HG03342 (cell line): Measurements from ENCODE around the gene VPS26B.
"Not testable (repeated sequence)": the region's sequence is repeated elsewhere in the genome, so short reads cannot be mapped to it uniquely, and the experiment has no call there.

Source experiments
- ATAC-seq: cut with Tn5 transposase; IDR thresholded peaks from one replicate; pipeline ENCODE4 v1.9.1; 2021; ENCODE audit warnings: mild to moderate bottlenecking, moderate library complexity; ENCODE audit not compliant: unreplicated experiment

Gene VPS26B

GRCh38 chr11:134277183-134278001 is 52.9 kb downstream of the VPS26B start:
- no peak for ATAC-seq

DNA sequence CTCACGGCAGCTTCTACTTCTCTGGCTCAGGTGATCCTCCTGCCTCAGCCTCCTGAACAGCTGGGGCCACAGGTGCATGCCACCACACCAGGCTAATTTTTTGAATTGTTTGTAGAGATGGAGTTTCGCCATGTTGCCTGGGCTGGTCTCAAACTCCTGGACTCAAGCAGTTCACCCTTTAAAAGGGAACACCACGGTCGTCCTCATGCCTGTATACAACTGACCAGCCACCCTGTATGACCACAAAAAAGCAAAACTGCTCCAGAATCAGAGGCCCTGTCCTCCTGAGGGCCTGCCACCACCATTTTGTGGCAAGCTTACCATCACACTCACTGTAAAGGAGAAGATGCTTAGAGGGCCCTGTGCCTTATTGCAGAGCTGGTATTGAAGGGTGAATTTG is 53.9 kb downstream of the VPS26B start:
- no peak for ATAC-seq

- ATAC-seq = not testable (repeated sequence)
Observed at GRCh38 chr11:134281635-134282034, 57.2 kb downstream of the VPS26B start.

DNA sequence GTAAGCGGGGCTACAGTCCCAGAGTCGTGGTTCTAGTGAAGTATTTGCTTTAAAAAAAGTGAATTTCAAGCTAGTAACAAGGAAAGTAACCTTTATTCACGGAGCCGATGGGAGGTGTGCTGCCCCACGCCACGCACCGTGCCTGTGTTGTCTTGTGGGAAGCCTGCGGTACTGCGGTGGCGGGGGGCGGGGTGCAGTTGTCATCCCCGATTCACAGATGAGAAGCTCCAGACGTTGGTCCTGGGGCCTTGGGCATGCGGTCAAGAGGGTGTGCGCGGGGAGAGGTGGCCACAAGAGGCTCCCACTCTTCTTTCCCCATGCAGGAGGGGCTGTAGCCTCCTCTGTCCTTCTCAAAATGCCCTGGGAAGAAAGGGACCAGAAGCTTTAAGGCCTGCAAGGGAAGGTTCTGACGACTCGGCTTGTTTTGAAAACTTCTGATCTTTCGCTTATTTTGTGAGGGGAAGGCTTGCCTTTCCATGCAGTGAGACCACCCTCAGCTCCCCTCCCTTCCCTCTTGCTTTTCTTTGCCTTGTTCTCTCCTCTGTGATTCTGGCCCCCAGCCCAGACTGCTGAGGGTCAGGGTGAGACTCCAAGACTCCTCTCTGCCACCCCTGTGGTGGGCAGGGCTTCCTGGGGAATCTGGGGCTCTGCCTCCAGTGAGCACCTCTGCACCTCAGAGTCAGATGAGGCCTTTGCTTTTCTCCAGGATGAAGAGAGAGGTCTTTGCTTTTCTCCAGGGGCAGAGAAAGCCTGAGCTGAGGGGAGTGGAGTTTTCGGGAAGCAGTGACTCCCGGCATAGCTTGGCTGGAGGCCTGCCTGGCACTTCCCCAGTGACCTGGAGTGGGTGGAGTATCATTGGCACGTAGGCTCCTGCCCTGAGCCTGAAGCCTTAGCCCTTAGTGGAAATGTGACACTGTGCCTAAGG is 57.9 kb downstream of the VPS26B start:
- ATAC-seq = no peak

DNA sequence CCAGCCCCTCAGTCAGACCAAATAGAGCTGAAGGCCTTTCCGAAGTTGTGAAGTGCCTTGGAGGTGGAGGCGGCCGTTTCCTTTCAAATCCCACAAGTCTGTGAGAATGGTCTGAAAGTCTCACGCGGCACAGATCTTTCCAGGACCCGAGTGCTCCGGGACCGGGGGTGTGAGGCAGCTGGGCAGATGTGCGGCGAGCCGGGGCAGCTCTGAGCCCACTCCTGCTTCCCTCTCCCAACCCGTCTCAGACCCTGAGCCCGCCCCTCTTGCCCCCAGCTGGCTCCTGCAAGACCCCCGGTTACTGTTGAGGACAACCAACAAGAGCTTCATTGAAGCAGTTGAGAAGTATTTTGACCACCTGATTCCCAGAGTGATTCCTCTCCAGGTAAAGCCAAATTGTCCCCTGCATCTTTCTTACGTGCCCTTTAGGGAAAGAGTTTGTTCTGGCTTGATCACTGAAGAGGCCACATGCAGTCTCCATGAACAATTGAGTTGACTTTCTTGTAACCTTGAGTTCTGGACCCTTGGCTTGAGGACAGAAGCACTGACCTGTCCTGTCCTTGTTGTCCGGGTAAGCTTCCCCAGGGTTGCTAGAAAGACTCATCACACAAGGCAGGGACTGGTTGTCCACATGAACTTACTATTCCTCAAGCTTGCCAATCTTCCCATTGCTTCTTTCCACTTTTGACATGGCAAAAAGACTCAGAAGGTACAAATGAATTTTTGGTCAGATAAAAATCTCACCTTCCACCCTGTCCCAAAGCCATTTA is 59.2 kb downstream of the VPS26B start:
- no peak for ATAC-seq

- not testable (repeated sequence) for ATAC-seq
Observed at GRCh38 chr11:134284349-134284748, 59.9 kb downstream of the VPS26B start.

DNA sequence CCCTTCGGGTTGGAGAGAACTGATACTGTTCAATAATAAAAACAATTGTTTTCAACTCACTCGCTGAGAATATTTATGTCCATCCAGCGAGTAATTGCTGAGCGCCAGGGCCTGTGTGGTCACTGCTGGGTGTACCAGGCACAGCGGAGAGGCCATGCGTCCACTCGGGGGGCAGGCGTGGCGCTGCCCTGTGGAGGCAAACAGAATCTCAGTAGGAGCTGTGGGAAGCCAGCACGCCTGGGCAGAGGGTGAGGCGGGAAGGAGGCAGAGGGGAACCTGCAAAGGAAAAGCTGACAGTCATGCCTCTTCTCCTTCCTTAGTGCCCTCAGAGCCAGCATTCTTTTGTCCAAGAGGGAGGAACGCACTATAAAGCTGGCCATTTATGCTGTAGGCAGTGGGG is 63.1 kb downstream of the VPS26B start:
- no peak for ATAC-seq

DNA sequence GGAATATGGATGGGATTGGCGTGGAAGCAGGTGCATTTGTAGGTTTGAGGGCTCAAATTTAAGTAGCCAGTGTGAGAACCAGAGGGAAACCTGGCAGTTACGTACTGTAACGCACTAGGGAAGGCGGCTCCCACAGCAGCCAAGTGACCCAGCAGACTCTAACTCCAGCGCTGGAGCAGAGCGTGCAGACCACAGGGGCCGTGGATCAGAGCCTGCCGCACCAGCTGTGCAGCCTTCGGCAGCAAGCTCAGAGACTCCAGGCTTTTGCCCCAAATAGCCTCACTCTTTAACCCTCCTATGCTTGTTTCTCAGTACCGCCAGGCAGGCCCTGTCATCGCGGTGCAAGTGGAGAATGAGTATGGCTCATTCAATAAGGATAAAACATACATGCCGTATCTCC is 64.0 kb downstream of the VPS26B start:
- no peak for ATAC-seq

- ATAC-seq = no peak
Observed at GRCh38 chr11:134289167-134289566, 64.7 kb downstream of the VPS26B start.

- no peak for ATAC-seq
Observed at GRCh38 chr11:134289789-134290188, 65.3 kb downstream of the VPS26B start.

DNA sequence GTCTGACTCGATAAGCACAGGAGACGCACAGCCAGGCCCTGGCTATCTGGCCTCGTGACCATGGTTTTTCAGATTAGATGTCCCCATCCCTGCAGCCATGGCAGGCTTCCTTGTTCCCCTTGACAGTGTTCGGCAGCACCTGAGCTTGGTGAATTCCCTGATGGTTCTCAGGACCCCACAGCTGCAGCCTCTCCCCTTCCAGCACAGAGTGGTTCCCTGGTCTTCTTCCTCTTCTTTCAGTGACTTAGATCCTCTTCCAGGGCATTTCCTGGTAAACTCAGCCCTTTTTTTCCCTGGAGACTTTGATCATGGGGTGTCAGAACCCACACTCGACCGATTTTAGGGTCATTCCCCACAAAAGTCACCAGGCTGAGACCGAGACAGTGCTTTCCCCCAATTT is 66.2 kb downstream of the VPS26B start:
- ATAC-seq = no peak

DNA sequence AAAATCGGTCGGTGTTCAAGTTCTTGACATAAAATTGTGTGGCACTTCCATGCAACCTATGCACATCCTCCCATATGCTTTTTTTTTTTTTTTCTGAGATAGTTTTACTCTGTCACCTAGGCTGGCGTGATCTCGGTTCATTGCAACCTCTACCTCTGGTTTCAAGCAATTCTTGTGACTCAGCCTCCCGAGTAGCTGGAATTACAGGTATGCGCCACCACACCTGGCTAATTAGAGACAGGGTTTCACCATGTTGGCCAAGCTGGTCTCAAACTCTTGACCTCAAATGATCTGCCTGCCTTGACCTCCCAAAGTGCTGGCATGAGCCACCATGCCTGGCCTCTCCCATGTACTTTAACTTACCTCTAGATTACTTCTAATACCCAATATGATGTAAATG is 66.7 kb downstream of the VPS26B start:
- ATAC-seq = no peak

- ATAC-seq = no peak
Observed at GRCh38 chr11:134292661-134293060, 68.2 kb downstream of the VPS26B start.

- no peak for ATAC-seq
Observed at GRCh38 chr11:134293119-134294113, 68.9 kb downstream of the VPS26B start.

GRCh38 chr11:134294664-134295063 is 70.2 kb downstream of the VPS26B start:
- ATAC-seq = no peak
